Measurements from ENCODE around the gene SPAG16. TPM values are rescaled to one million over a fixed set of nuclear protein-coding genes. Genes with fewer than 3 reads are reported as not detected.

Gene SPAG16
- total and polyA plus RNA-seq, 11 donors: 9.8 to 26.1 (median 15.2) TPM

DNA sequence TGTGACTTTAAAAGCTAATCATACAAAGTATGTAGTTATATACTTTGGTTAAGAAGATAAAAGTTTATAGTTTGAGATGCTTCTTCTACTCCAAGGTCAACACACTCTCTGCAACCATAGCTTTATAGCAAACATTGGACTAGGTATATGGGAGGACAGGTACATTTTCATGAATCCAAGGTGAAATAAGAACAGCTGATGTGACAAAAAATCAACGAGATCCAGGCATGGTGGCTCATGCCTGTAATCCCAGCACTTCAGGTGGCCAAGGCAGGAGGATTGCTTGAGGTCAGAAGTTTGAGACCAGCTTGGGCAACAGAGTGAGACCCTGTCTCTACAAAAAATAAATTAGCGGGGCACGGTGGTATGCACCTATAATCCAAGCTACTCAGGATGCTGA is 963.3 kb downstream of the SPAG16 start:
- no peaks in the 10 kb centered on the region for H3K36me3 ChIP-seq
- DNase-seq: no peak
- no peaks in the 10 kb centered on the region for H3K4me1 ChIP-seq
- WGBS, 4 donors: 79 to 91% (median 84%) methylated on average over 3 of the region's 3 CpGs
- no peaks in the 10 kb centered on the region for H3K9me3 ChIP-seq
- intact Hi-C loops (cut with DNase I): no loop called here
- H3K4me3 ChIP-seq: no peak overlapping the region
- ATAC-seq: no peak
- TF ChIP-seq, protein P1, sequence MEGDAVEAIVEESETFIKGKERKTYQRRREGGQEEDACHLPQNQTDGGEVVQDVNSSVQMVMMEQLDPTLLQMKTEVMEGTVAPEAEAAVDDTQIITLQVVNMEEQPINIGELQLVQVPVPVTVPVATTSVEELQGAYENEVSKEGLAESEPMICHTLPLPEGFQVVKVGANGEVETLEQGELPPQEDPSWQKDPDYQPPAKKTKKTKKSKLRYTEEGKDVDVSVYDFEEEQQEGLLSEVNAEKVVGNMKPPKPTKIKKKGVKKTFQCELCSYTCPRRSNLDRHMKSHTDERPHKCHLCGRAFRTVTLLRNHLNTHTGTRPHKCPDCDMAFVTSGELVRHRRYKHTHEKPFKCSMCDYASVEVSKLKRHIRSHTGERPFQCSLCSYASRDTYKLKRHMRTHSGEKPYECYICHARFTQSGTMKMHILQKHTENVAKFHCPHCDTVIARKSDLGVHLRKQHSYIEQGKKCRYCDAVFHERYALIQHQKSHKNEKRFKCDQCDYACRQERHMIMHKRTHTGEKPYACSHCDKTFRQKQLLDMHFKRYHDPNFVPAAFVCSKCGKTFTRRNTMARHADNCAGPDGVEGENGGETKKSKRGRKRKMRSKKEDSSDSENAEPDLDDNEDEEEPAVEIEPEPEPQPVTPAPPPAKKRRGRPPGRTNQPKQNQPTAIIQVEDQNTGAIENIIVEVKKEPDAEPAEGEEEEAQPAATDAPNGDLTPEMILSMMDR (IDR thresholded peaks at IDR 0.05): no peak
- no peak for TF ChIP-seq POLR2A (IDR thresholded peaks at IDR 0.05)
- H3K27me3 ChIP-seq: no peaks in the 10 kb centered on the region
- H3K27ac ChIP-seq: no peak overlapping the region

DNA sequence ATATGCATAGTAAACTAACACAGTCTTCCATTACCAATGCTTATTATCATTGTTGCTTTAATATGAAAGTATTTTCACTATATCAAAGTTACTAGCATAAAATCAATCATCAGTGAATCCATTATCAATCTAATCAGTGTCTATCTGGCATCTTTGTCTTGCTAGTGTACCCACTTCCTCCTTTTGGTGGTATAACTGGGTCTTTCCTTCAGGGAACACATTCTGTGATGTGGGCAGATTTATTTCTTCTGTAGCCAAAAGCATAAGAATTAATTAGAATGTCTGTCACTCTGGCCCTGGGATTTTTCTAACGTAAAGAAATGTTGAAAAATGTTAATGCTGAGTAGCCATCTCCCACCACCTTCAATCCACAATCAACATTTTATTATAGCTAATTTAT is 970.8 kb downstream of the SPAG16 start:
- DNase-seq (no peak), ATAC-seq (no peak)
- no peaks in the 10 kb centered on the region for H3K36me3 ChIP-seq
- H3K27me3 ChIP-seq: no peaks in the 10 kb centered on the region
- intact Hi-C loops (cut with DNase I): no loop called here
- no peak overlapping the region for H3K4me3 ChIP-seq
- 67 to 78% (median 72%) methylated on average over 1 of the region's 1 CpG for WGBS, 4 donors
- TF ChIP-seq POLR2A (IDR thresholded peaks at IDR 0.05): no peak
- TF ChIP-seq, protein P1 (IDR thresholded peaks at IDR 0.05): no peak
- H3K4me1 ChIP-seq: no peaks in the 10 kb centered on the region
- no peak overlapping the region for H3K27ac ChIP-seq
- H3K9me3 ChIP-seq: no peaks in the 10 kb centered on the region

DNA sequence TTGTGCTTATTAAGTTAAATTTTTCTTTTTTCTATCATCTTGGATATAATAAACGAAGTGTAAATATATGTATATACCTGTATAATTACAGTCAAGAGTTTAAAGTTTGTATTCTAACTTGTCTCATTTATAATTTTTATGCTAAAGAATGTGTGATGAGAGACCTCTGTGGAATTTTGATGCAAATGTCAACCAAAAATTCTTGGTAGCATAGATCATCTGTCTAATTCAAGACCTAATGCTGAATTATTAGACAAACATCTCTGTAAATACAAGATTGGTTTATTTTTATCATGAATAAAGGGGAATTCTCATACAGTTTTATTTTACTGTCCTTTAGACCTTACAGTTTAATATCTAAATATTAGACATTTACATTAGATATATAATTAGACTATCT is 977.4 kb downstream of the SPAG16 start:
- DNase-seq (no peak), ATAC-seq (no peak)
- WGBS, 4 donors: 66 to 76% (median 74%) methylated on average over 1 of the region's 1 CpG
- Histone ChIP-seq H3K27ac (no peak overlapping the region), H3K4me1 (no peaks in the 10 kb centered on the region), H3K9me3 (peaks cover 0 to 4% (median 0%) of the 10 kb centered on the region in 12 donors), H3K4me3 (no peak overlapping the region), H3K36me3 (no peaks in the 10 kb centered on the region), H3K27me3 (no peaks in the 10 kb centered on the region)
- TF ChIP-seq POLR2A (IDR thresholded peaks at IDR 0.05): no peak
- TF ChIP-seq, protein P1 (IDR thresholded peaks at IDR 0.05): no peak
- intact Hi-C loops (cut with DNase I): no loop called here

DNA sequence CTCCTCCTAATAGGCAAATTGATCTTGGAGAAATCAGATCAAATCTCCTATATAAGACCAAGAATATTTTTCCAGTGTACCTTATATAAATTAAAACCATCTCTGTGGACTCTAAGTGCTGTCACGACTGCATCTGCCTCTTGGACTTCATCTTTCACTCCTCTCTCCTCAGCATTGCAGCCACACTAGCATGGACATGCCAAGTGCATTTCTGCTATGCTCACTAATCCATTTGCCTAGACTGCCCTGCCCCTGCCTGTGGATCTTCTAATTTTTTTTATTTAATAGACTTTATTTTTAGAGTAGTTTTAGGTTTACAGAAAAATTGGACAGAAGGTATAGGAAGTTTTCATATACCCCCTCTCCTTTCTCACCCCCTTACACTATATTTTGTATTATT is 979.9 kb downstream of the SPAG16 start:
- Histone ChIP-seq H3K36me3 (no peaks in the 10 kb centered on the region), H3K4me3 (no peak overlapping the region), H3K27ac (no peak overlapping the region), H3K4me1 (no peaks in the 10 kb centered on the region), H3K9me3 (peaks cover 0 to 12% (median 0%) of the 10 kb centered on the region in 12 donors), H3K27me3 (no peaks in the 10 kb centered on the region)
- 30 to 43% (median 40%) methylated on average over 1 of the region's 1 CpG for WGBS, 4 donors
- ATAC-seq: no peak
- no peak for DNase-seq
- no peak for TF ChIP-seq POLR2A (IDR thresholded peaks at IDR 0.05)
- TF ChIP-seq, protein P1 (IDR thresholded peaks at IDR 0.05): no peak
- intact Hi-C loops (cut with DNase I): no loop called here

Data from heart left ventricle (tissue), 16 donors.